ENCODE results near the gene KEL.
"Not testable (repeated sequence)": the region's sequence is repeated elsewhere in the genome, so short reads cannot be mapped to it uniquely, and the experiment has no call there.

Gene KEL, protein sequence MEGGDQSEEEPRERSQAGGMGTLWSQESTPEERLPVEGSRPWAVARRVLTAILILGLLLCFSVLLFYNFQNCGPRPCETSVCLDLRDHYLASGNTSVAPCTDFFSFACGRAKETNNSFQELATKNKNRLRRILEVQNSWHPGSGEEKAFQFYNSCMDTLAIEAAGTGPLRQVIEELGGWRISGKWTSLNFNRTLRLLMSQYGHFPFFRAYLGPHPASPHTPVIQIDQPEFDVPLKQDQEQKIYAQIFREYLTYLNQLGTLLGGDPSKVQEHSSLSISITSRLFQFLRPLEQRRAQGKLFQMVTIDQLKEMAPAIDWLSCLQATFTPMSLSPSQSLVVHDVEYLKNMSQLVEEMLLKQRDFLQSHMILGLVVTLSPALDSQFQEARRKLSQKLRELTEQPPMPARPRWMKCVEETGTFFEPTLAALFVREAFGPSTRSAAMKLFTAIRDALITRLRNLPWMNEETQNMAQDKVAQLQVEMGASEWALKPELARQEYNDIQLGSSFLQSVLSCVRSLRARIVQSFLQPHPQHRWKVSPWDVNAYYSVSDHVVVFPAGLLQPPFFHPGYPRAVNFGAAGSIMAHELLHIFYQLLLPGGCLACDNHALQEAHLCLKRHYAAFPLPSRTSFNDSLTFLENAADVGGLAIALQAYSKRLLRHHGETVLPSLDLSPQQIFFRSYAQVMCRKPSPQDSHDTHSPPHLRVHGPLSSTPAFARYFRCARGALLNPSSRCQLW

DNA sequence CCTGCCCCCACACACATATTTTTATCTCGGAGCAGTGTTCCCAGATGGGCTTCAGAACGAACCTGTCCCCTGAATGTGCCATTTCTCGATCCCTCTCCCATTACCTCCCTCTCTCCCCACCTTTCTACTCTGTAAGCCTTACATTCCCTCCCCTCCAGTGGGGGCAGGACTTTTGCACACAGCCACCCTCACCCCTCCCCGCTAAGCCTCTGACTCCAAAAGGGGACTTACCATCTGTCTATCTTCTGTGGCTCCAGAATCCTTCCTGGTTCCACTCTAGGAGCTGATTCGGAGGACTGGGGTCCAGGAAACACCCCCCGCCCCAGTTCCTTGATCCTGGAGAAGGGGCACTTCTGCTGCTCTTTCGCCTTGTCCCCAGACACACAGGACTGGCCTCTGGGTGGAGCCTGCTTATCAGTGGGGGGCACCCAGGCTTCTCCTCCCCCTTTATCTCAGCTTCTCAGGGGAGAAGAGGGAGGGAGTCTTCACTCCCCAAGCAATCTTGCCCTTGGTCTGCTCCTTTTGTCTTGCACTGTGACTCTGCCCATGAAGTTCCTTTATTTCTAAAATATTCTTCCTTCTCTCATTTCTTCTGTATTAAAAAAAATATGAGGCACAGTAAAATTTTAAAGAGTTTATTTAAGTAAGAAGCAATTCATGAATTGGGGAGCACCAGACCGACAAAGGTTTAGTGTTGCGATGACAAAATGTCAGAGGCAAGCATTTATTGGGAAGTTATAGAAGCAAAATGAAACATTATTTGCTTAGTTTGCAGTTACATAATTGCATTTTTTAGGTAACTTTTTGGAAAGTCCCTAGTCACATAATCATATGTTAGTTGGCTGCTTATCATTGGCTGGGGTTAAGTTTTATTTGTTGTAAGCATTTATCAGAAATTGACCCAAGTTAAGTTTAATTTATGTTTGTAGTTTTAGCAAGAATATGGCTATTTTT is at the start of gene KEL:
Gene KEL (minus strand): TSS at position 391 of the 954 bp plus-strand sequence. CDS start 157 bp downstream, at position 234.
- DNase-seq, result no peak

DNA sequence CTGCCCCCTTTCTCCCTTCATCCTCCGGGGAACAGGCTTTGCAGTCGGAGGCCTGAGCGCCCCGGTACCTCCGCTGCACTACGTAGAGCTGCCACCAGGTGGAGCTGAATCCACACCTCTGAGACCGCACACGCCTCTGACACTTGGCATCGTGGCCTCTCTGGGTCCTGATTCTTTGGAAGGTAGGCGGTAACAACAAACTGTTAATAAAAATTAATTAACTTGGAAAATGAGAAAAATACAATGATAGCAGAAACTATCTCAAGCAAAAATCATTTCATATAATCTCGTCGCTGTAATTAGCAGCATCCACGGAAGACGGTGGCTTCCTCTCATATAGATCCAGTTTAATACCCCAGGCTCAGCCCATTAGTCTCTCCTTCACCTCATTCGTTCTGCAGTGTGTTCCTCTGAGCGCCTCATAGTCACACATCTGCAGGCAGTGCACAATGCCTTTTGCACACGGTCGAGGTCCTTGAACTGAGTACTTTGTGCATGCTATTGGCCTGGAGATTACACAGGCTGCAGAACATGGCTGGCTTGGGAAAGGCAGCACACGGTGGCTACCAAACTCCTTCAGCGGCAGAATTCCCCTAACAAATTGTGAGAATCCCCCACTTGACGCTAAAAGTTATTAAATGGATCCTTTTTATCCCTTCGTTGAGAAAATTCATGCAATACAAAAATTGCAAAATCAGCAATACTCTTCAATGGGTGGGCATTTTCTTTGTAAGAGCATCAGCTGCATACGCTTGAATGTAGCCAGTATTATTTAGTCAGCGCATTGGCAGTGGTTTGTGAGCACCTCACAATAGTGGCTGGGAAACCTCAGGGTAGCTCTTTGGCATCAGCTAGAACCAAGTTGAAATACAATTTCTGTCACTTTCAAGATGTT is 46.1 kb upstream of the KEL start:
- DNase-seq, result peak; percentile 28

DNA sequence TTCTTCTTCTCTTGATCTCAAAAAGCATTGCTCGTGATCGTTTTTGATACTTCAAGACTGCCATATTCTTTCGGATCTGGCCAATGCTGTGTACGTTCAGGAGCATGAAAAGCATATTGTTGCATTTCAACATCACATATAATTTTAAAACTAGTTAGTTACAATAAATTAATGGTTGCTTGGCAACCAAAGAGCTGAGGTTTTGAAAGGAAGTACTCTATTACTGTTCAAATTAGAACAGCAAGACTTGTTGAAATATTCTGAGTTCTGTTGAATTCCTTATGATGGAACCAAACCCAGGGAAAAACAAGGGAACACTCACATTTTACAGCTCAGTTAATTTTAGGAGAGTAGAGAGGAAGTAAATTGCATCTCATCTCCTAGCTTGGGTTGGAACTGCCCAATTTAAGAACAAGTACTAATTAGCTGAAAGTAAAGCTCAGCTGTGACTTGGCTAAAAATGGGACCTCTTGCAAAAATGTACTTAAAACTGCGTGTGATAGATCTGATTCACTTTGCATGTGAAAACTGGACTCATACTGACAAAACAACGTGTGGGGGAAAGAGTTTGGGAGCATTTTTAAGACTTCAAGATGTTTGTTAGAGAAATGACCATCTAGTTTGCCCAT is 43.6 kb upstream of the KEL start:
- no peak for DNase-seq

DNA sequence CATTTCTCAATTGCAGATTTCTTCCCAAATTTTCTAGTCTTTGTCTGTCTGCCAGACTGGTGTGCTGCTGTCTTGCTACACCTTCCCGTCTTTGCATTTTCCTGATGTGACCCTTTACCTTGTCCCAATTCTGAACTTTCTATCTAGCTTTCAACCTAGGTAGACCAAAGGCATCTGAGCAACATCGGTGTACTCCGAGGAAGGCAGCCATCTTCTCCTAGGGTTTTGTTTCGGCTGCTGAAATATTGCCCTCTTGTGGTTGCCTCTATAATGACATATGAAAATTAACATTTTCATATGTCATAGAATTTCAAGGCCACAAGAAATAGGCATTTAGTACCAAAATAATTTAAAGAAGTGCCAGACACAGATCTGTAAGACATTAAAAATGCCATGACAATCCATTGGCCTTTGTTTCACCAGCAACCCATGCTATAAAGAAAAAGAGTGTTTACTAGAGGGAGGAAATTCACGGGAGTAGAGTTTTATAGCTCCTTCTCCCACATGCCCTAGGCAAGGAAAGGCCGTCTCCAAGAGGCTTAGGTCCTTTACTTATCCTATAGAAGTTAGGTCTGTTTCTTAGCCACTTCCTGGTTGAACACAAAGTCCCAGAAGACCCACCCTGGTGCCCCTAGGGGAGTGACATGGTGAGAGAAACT is 41.4 kb upstream of the KEL start:
- peak; percentile 7 for DNase-seq

DNA sequence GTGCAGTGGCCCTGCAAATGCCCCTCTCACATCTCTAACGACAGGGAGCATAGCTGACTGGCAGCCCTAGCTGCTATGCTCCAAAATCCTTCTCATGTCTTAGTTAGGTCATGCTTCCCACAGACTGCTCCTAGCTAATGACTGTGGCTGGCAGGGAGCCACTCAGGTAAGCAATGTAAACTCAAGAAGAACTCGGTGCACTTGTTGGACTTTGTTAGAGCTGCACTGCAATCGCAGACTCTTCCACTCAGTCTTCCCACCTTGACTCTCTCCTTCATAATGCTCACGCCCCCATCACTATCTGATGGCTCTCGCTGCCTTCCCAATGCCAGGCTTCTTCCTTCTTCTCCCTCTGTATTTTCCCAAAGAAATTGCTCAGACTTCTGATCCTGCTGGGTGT is 40.7 kb upstream of the KEL start:
- DNase-seq, result no peak

DNA sequence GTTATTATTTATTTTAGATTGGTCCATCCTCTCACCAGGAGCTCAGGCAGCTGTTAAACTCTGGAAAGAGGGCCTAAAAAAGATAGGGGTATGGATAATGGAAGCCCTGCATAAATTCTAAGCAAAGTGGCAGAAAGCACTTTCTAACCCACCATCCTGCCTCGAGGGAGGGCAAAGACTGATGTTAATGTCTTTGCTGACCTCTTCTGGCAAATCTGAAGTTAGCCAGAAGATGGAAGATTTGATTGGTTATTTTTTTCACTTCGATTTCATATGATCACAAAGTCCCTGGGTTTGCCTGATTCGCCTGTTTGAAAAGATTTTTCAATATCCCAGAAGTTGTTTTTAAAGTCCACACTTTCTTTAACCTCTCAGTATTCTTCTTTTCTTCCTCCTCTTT is 39.9 kb upstream of the KEL start:
- DNase-seq, result no peak

DNA sequence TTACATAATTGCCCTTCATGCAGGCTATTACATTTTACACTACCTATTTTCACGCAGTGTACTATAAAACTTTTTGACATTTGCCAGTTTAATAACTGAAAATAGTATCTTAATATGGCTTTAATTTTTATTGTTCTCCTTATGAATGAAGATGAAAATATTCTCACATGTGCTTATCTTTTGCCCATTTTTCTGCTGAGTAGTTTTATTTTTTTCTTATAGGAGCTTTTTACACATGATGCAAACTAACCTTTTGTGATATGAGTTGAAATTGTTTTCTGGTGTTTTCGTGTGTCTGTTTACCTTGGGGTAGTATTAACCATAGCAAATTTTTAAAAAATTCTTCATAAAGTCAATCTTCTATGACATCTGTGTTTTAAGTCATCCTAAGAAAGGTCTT is 38.5 kb upstream of the KEL start:
- no peak for DNase-seq

DNA sequence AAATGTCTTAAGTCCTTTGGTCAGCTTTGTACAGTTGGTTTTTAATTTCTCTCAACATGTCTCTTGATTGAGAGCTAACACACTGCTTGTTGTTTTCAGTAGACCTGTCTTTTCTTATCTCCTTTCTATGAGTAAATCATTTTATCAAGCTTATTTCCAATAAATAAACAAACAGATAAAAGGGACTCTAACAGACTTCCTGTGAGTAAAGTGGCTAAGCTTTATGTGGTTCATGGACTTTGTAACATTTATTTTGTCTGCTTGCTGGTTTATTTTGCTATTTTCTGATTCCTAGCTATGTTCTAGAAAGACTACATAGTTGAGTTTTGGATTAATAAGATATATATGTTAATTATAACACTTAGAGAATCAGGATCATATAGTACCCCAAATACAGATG is 37.6 kb upstream of the KEL start:
- DNase-seq, result no peak

DNA sequence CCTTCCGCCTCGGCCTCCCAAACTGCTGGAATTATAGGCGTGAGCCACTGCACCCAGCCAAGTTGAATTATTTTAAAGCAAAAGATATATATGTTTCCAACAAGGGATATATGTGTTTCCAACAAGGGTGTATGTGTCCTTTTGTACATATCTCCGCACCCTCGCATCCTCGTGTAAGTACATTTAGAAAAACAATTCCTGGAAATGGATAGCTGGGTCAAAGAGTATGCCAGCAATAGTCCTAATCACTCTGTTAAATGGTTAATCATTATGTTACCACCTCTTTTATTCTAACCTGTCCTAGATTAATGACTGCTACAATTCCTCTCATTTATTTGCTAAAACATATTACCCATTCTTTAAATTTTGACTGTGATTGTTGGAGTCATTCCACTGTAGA is 36.8 kb upstream of the KEL start:
- DNase-seq, result no peak

DNA sequence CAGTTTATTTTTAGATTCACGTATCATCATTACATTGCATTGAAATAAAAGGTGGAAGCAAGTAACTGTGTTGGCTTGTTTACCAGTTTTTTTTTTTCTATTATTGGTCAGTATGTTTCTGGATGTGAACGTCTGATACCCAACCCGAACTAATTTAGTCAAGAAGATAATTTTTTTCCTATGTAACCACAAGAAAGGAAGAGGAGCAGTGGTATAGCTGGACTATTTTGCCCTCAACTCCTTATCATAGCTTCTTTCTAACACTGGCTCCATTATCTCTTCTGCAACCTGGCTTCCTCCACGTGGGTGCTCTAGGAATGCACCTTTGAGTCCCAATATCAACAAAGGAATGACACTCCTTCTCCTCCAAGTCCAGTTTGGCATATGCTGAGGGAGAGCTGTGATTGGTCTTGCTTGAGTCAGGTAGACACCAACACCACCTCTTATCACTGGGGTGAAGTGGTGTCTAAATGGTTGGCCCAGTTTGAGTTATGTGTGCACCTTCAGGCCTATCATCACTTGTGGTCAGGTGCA is 35.4 kb upstream of the KEL start:
- no peak for DNase-seq

DNA sequence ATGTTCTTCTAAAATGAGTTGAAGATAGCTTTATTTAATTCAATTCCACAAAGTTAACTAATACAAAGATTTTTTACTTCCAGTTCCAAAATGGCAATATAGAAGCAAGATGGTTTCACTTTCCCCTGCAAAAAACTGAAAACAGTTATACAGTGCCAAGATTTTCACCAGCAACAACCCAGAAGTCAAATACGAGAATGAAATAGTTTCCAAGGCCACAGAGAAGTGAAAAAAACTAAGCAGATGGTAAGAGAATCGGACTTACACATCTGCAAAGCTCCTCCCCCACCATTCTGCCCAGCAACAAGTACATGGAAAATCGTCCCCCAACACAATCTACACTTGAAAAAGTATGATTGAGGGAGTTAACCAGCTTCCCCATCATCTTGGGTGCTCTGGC is 30.3 kb upstream of the KEL start:
- no peak for DNase-seq

DNA sequence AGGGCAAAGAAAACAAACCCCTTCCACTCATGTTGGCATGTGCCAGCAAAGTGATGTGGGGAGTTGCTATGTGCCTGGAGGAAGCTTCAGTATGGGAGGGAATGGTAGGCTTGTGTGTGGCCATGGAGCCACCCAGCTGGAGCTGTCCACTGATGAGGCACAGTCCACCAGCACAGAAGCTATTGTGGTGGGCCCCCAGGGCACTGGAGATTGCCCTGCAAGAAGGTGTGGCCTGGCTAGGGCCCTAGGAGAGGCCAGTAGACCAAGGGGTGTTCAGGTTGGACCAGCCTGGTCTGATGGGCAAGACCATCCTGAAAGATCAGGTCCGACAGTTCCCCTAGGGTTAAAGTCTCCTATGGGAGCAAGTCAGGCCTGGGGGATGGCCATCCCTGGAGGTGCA is 22.1 kb upstream of the KEL start:
- DNase-seq, result no peak

DNA sequence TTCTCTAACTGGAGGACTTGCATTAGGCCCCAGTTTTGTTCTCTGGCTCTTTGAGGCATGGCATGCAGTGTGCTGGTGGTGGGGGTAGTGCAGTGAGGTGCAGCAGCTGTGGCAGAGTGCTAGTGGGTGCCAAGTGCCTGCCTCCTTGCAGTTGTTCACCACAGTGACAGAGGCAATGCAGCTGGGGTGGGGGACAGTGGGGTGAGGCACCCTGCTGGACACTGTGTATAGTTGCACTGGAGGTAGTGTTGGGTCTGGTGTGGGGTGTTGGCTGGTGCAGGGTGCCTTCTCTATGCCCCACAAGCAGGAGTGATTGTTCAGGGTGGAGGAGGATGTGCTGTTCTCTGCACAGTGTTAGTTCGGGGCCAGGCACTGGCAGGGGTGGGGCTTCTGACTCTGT is 21.7 kb upstream of the KEL start:
- DNase-seq, result no peak

DNA sequence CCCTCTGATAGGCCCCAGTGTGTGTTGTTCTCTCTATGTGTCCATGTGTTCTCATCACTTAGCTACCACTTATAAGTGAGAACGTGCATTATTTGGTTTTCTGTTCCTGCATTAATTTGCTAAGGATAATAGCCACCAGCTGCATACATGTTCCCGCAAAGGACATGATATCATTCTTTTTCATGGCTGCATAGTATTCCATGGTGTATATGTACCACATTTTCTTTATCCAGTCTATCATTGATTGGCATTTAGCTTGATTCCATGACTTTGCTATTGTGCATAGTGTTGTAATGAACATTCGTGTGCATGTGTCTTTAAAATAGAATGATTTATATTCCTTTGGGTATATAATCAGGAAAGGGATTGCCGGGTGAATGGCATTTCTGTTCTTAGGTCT is 16.2 kb upstream of the KEL start:
- not testable (repeated sequence) for DNase-seq

DNA sequence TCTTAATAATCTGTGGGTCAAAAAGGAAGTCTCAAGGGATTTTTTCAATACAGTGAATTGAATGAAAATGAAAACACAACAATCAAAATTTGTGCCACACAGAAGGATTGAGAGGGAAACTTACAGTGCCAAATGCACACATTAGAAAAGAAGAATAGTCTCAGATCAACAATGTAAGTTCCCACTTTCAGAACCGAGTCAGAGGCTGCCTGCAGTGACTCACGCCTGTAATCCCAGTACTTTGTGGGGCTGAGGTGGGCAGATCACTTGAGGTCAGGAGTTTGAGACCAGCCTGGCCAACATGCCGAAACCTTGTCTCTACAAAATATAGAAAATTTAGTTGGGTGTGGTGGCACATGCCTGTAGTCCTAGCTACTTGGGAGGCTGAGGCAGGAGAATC is 12.5 kb upstream of the KEL start:
- no peak for DNase-seq

DNA sequence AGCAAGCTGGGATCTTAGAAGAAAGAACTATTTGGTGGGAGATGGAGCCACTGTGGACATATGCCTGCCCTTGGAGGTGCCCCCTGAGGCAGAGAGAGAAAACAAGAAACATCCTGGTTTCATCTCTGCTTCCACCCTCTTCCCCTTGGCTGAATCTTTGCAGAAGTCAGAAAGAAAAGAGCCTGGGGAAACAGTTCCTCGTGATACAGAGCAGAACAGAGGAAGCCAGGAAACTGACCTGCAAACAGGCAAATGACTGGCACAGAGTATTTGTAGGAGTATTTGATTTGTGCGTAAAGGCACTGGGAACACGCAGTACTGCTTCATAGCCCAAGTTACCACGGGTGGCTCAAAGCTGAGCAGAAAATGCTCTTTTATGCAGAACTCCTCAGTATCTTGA is 7.0 kb upstream of the KEL start:
- DNase-seq, result no peak

DNA sequence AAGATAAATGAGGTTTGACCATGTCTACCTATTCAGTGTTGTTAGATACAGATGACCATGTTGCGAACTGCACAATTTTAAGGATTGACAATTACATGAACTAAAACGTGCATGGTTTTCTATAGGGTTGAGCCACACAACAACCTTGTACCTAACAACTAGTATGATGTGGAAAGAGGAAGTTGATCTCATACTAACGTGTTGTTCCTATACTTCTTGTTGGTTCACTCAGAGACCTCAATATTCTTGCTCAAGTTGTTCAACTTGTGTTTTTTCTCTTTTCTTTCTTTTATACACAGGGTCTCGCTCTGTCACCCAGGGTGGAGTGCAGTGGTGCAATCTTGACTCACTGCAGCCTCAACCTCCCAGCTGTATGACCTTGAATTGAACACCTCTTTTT is 6.1 kb upstream of the KEL start:
- DNase-seq, result no peak

DNA sequence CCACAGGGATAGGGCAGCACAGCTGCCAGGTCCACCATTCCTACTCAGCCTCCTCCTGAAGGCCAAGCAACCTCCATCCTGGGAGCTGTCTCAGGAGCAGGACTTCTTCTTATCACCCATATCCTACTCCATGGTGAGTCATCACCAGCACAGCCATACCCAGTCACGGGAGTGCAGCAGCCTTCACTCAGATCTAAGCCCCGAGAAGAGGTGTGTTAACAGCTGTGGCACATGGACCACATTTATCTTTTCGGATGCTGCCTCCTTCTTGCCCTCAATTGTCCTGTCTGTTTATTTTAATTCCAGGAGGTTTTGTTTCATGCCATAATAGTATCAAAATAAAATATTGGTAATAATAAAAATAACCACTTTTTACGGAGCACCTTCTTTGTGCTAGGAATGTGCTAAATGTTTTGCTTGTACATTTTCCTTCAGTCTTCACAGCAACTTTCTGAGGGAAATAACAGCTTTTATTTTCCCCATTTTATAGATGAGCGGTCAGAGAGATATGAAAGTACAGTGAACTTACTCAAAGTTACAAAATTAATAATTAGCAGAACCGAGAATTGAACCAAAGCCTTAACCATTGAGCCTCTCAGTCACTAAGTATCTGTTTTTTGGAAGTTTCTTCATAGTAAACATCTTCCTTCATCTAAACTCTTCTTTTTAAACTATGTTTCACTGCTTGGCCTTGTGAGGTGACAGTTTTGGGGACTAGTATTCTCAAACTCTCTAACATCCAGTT is 2.5 kb upstream of the KEL start:
- no peak for DNase-seq

DNA sequence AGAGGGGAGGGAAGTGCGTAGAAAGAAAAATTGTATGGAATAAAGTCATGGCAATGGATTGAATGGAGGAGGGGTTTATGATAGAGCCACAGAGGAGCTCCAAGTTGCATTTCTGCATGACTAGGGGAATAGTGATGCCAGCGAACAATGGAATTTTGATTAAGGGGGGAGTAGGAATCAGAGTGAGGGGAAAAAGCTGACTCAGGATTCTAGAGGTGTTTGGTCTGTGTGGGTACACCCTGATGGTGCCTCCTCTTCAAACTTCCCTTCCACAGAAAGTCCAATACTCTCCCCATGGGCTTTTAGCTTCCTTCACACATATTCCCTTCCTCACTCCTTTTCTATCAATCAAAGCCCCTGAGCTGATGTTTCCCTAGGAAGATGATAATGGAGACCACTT is 1.8 kb upstream of the KEL start:
- DNase-seq, result no peak

DNA sequence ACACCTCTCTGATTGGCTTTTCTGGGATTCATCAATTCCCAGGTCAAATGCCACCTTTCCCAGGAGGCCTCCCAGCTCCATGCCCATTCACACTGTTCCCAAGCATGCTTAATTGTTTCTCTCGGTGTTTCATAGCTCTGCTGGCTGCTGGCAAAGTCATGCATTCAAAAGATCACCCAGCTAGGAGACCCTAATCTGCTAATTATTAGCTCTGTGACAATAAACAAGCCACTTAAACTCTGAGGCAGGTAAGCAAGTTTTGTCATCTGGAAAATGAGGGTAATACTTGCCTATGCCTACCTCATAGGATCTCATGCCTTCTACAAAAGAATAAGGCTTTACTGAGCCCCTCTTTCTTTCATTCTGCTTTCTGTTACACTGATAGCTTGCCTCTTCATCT is 828 bp upstream of the KEL start:
- DNase-seq, result no peak
